HCT116 (cell line): Measurements from ENCODE around the gene ZNF655. TPM values are rescaled to one million over a fixed set of nuclear protein-coding genes. Genes with fewer than 3 reads are reported as not detected.
"Not testable (repeated sequence)": the region's sequence is repeated elsewhere in the genome, so short reads cannot be mapped to it uniquely, and the experiment has no call there.

Source experiments
- ATAC-seq: fragments of 200-7000 bp; cut with Tn5 transposase; 2 replicates; pipeline ENCODE4 v1.9.1; 2020; ENCODE audit warnings: mild to moderate bottlenecking, moderate library complexity
- BruUV-seq: library from RNA; stranded (reverse); fragments of 400-500 nt; replicated peaks from 2 replicates; lab custom pipeline; 2021; lab: Mats Ljungman, UMichigan
- CTCF ChIA-PET: fragments of 300-600 bp; sonication (Branson Sonifier 250); formaldehyde crosslinking; loops from one replicate; lab custom pipeline; 2021; ENCODE audit warnings: antibody characterized with exemption; lab: Charles Lee
- POLR2A ChIA-PET: fragments of 300-600, 350-600 bp; sonication (Branson Sonifier 250); formaldehyde crosslinking; loops from one replicate; lab custom pipeline; 2021; ENCODE audit warnings: antibody characterized with exemption; lab: Charles Lee
- RAD21 ChIA-PET, 2 experiments: fragments of 300-600 bp; sonication (Branson Sonifier 250); formaldehyde crosslinking; loops; one replicate each; lab custom pipeline; 2023; ENCODE audit warnings: low total read pairs in 2 of 2; ENCODE audit not compliant: uncharacterized antibody in 2 of 2, unreplicated experiment in 2 of 2, low non-redundant PET in 1 of 2; lab: Charles Lee
- DNase-seq: peaks from one replicate; pipeline ENCODE4 v3.0.0-alpha.2; 2010; ENCODE audit warnings: low read depth, low spot score
- H2AFZ ChIP-seq: fragments of 200-600 bp; shearing (Covaris generic), sonication (generic); 2 replicates; pipeline ENCODE4 v1.6.1; 2017; ENCODE audit warnings: low read depth, mixed run types, mixed read lengths, antibody characterized with exemption, low read length; ENCODE audit not compliant: poor library complexity, severe bottlenecking
- H3K27ac ChIP-seq: 2 replicates; pipeline ENCODE4 v1.5.1; 2012; ENCODE audit warnings: low read depth, low read length
- H3K27me3 ChIP-seq: fragments of 200-600 bp; sonication (generic); 2 replicates; pipeline ENCODE4 v1.6.1; 2016; ENCODE audit warnings: mixed run types, low read length, mixed read lengths; ENCODE audit not compliant: insufficient read depth
- H3K36me3 ChIP-seq, 2 experiments: fragments of 200-500 bp in 1 of 2; fragments of 200-600 bp in 1 of 2; sonication (Bioruptor generic) in 1 of 2; sonication (generic) in 1 of 2; 2 replicates each; pipeline versions ENCODE4 v1.5.1 to v1.6.1; 2014 to 2016; ENCODE audit warnings: low read length in 2 of 2, inconsistent platforms in 1 of 2, mixed read lengths in 1 of 2, mixed run types in 1 of 2; ENCODE audit not compliant: insufficient read depth in 2 of 2, control insufficient read depth in 1 of 2
- H3K4me1 ChIP-seq, 2 experiments: fragments of 200-600 bp in 1 of 2; sonication (generic) in 1 of 2; 2 replicates each; pipeline versions ENCODE4 v1.5.1 to v1.6.1; 2012 to 2017; ENCODE audit warnings: low read length in 2 of 2, inconsistent platforms in 1 of 2, mild to moderate bottlenecking in 1 of 2, mixed read lengths in 1 of 2, mixed run types in 1 of 2, moderate library complexity in 1 of 2; ENCODE audit not compliant: insufficient read depth in 2 of 2, control insufficient read depth in 1 of 2
- H3K4me2 ChIP-seq: fragments of 200-600 bp; sonication (generic); 2 replicates; pipeline ENCODE4 v1.6.1; 2017; ENCODE audit warnings: mixed run types, low read length, mixed read lengths
- H3K4me3 ChIP-seq, 2 experiments: fragments of 200-600 bp in 1 of 2; sonication (generic) in 1 of 2; replicated peaks in 1 of 2; 2 replicates each; pipeline ENCODE4 v1.5.1; 2011 to 2016; ENCODE audit warnings: low read length in 2 of 2, control low read depth in 1 of 2, low read depth in 1 of 2, mild to moderate bottlenecking in 1 of 2, mixed read lengths in 1 of 2, mixed run types in 1 of 2
- H3K79me2 ChIP-seq: fragments of 200-600 bp; sonication (generic); 2 replicates; pipeline ENCODE4 v1.6.1; 2017; ENCODE audit warnings: mild to moderate bottlenecking, mixed run types, low read length, moderate library complexity, mixed read lengths; ENCODE audit not compliant: insufficient read depth
- H3K9ac ChIP-seq: fragments of 200-600 bp; sonication (generic); 2 replicates; pipeline ENCODE4 v1.6.1; 2016; ENCODE audit warnings: low read length, mixed read lengths
- H3K9me2 ChIP-seq: fragments of 200-600 bp; sonication (generic), shearing (Covaris generic); 2 replicates; pipeline ENCODE4 v1.6.1; 2017; ENCODE audit warnings: mixed run types, mild to moderate bottlenecking, moderate library complexity; ENCODE audit not compliant: insufficient read depth
- H3K9me3 ChIP-seq, 2 experiments: fragments of 200-500 bp in 1 of 2; fragments of 200-600 bp in 1 of 2; sonication (Bioruptor generic) in 1 of 2; sonication (generic) in 1 of 2; 2 replicates each; pipeline ENCODE4 v1.6.1; 2014 to 2017; ENCODE audit warnings: low read length in 2 of 2, mixed read lengths in 2 of 2, inconsistent platforms in 1 of 2, low read depth in 1 of 2, mild to moderate bottlenecking in 1 of 2, mixed run types in 1 of 2, moderate library complexity in 1 of 2; ENCODE audit not compliant: control insufficient read depth in 1 of 2, insufficient read depth in 1 of 2
- H4K20me1 ChIP-seq: fragments of 200-600 bp; sonication (generic), shearing (Covaris generic); 2 replicates; pipeline ENCODE4 v1.6.1; 2017; ENCODE audit warnings: mixed run types, mild to moderate bottlenecking, moderate library complexity; ENCODE audit not compliant: insufficient read depth
- CBX3 ChIP-seq: IDR thresholded peaks from 2 replicates; pipeline ENCODE4 v1.6.1; 2012; ENCODE audit warnings: low read depth
- EZH2 ChIP-seq: fragments of 200-600 bp; sonication (generic); IDR thresholded peaks from 2 replicates; pipeline ENCODE4 v1.6.1; 2017; ENCODE audit warnings: antibody characterized with exemption, mixed run types
- FOSL1 ChIP-seq: IDR thresholded peaks from 2 replicates; pipeline ENCODE4 v1.6.1; 2012; ENCODE audit warnings: low read depth
- POLR2A ChIP-seq: IDR thresholded peaks from 2 replicates; pipeline ENCODE4 v1.7.0; 2011; ENCODE audit warnings: borderline replicate concordance; ENCODE audit not compliant: insufficient read depth, insufficient read length; ENCODE audit errors: extremely low read depth
- SRF ChIP-seq: IDR thresholded peaks from 2 replicates; pipeline ENCODE4 v1.6.1; 2012; ENCODE audit warnings: low read depth
- ZNF274 ChIP-seq: fragments of 200-500 bp; sonication (Bioruptor generic); IDR thresholded peaks from 2 replicates; pipeline ENCODE4 v1.6.1; 2014; ENCODE audit warnings: mild to moderate bottlenecking, low read depth, low read length, inconsistent platforms
- intact Hi-C: fragments of 100-400 bp; cut with micrococcal nuclease; formaldehyde crosslinking; loops from 2 replicates; pipeline ENCODE4 v1.10.0; 2022
- total RNA-seq: library from RNA; stranded (reverse); gene quantifications from one replicate; pipeline ENCODE4 v1.2.1, GENCODE V29; 2021; ENCODE audit not compliant: unreplicated experiment
- TF ChIP-seq, protein P1 (sequence below): IDR thresholded peaks from 2 replicates; pipeline ENCODE4 v1.6.1; 2012
- TF ChIP-seq, protein P2 (sequence below): IDR thresholded peaks from 2 replicates; pipeline ENCODE4 v1.6.1; 2012

Gene ZNF655
- total RNA-seq, 1 experiment from 2014 or later: 45.0 TPM

DNA sequence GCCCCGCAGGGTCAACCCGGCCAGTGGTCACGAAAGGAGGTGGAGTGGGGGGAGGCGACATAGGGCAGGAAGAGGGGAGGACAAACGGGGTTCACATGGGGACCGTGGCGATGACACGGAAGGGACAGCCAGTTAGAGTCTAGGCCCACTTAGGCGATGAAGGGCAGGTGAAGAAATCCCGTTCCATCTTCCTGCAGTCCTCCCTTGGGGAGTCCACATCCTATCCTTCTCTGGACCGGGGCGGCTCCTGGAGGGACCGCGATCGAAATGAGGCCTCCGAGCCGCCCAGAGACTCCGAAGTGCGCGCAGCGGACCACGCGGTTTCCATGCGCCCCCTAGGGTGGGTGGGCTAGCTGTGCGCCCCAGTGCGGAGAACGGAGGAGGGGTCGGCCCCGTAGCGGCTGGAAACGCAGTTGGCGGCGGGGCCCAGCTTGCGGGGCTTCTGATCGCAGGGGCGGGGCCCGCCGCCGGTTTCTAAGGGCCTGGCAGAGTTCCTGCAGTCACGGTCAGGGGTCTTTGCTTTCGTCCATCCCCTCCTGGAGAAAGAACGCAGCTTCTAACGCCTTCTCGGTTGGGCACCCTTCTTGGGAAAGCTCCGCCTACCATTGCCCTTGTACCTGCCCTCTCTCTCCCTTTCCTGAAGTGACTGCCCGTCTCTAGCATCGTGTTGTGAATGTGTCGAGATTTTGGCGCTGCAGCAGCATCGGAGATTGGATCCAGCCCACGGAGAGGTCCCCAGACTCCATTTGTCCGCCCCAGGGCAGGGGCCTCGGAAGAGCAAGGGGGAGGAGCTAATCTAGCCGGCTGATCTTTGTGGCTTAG, 21.7 kb downstream of the ZNF655 start:
- DNase-seq (no peak), ATAC-seq (no peak)
- ChIA-PET RAD21 (no interaction called here), POLR2A (no interaction called here), CTCF (interaction anchor here (0.6 kb wide), 1 partner anchor 13 kb away, joined by 5 read pairs; no protein-coding TSS in a partner anchor)
- Histone ChIP-seq H4K20me1 (no peaks in the 10 kb centered on the region), H3K27me3 (no peaks in the 10 kb centered on the region), H3K9me3 (no peaks in the 10 kb centered on the region), H3K9me2 (no peaks in the 10 kb centered on the region), H3K79me2 (no peaks in the 10 kb centered on the region), H3K4me1 (no peaks in the 10 kb centered on the region), H3K9ac (no peak overlapping the region), H3K27ac (no peak overlapping the region), H3K36me3 (no peaks in the 10 kb centered on the region), H2AFZ (no peak overlapping the region), H3K4me2 (no peak overlapping the region), H3K4me3 (no peak overlapping the region)
- intact Hi-C loops: no loop called here
- no TSS peak for BruUV-seq
- TF ChIP-seq CBX3: no peak
- TF ChIP-seq FOSL1: no peak
- no peak for TF ChIP-seq EZH2
- TF ChIP-seq ZNF274: no peak
- TF ChIP-seq POLR2A: no peak
- TF ChIP-seq, protein P1, sequence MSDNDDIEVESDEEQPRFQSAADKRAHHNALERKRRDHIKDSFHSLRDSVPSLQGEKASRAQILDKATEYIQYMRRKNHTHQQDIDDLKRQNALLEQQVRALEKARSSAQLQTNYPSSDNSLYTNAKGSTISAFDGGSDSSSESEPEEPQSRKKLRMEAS: no peak
- no peak for TF ChIP-seq SRF
- TF ChIP-seq, protein P2, sequence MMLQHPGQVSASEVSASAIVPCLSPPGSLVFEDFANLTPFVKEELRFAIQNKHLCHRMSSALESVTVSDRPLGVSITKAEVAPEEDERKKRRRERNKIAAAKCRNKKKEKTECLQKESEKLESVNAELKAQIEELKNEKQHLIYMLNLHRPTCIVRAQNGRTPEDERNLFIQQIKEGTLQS: no peak

DNA sequence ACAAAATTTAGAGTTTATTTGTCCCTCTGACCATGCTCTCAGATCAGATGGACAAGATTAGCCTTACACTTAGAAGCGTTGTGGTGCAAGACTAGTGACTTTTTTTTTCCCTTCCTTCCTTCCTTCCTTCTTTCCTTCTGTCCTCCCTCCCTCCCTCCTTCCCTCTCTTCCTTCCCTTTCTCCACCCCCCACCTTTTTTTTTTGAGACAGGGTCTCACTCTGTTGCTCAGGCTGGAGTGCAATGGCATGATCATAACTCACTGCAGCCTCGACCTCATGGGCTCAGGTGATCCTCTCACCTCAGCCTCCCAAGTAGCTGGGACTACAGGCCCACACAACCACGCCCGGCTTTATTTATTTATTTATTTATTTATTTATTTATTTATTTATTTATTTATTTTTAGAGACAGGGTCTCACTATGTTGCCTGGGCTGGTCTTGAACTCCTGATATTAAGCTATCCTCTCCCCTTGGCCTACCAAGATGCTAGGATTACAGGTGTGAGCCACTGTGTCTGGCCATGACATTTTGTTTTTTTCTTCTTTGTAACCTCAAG, 22.4 kb downstream of the ZNF655 start:
- H3K4me3 ChIP-seq, BruUV-seq, RAD21 ChIA-PET, intact Hi-C loops, H3K27ac ChIP-seq, H3K4me2 ChIP-seq, ATAC-seq, H4K20me1 ChIP-seq, H3K79me2 ChIP-seq, H3K4me1 ChIP-seq, H3K9ac ChIP-seq, H3K9me3 ChIP-seq, DNase-seq, POLR2A ChIA-PET, H3K36me3 ChIP-seq, H2AFZ ChIP-seq, CTCF ChIA-PET, H3K27me3 ChIP-seq, H3K9me2 ChIP-seq: not testable (repeated sequence)
